HL-60/S4 treated with retinoic acid at 250 ng/mL for 4 days and 3 days (cell line): ENCODE data around the gene NEMP1.
"Not testable (repeated sequence)": the region's sequence is repeated elsewhere in the genome, so short reads cannot be mapped to it uniquely, and the experiment has no call there.

Experiments
- in situ Hi-C: fragments of 300-500 bp; cut with MboI; formaldehyde crosslinking; loops from 2 replicates; pipeline ENCODE4 v1.7.0; 2022; ENCODE audit warnings: low sequenced_read_pairs

Gene NEMP1

DNA sequence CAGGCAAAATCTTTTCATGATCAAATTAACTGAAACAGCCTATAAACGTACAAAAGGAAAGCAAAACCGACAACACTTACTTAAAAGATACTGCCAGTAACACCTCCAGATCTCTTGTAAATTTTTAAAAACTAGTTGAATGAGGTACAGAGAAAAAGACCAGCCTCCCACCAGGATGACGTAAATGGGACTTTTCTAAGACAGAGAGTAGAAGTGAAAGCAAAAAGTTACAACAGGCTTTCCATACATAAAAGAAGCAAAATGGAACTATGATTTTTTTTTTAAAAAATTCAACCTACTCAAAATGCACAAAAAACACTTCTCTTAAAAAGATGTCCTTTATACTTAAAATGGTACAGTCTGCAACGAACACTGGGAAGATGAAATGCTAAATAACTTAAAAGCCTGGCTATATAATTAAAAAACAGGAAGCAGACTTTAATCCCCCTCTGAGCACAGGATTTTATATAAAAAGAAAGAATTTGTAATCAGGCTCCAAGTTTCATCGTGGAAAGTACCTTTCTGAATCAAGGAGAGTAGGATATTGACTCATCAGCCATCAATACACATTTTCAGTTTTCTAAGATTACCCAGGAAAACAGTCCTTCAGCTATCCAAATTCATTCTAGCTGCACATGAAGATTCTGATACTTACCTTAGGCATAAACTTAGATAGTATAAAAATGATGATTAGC lies 14.5 kb downstream of the NEMP1 start:
- in situ Hi-C loops: no loop called here

DNA sequence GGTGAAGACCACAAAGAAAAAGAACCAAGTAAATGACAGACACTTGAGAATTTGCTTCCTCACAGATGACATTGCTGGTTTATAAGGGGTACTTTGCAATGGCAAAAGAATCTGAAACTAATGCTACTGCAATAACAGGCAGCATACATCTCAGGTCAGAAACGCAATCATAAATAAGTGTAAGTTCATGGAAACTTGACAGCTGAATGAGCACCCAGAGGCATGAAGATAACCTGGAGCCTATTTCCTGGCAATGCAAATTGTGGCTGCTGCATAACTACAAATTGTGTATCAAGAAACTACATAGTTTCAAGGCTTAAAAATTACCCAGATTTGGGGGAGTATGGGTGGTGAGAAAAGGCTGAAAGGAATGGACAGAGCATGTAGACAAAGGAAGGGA lies 20.1 kb downstream of the NEMP1 start:
- in situ Hi-C loops: no loop called here

DNA sequence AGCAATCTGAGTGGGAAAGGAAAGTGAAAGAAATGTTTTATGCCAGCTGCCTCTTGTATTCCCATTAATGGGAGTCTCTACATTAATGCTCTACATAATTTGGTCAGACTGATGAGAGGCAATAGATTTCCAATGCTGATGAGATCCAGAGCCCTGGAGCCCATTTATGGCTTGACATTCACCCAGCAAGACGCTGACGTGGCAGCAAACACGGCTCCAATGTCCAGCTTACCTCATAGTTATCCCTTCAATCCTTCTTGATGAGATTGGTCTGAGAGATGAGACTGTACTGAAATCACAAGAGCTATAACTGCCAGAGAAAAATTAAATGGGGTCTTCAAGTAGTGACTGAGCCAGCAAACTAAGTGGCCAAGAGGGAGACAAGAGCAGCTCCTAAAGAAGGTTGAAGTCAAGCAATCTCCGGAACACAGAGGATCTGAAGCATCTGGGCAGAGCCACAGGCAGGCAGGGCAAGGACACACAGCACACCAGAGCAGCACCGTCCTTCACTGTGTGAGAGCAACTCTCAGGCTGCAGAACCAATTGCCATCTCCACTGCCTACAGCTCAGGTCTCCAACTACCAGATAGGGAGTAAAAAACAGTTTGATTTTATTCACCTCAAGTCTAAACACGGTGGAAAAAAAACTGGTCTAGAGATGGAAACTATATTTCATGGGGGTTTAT lies 21.4 kb downstream of the NEMP1 start:
- in situ Hi-C loops: no loop called here

DNA sequence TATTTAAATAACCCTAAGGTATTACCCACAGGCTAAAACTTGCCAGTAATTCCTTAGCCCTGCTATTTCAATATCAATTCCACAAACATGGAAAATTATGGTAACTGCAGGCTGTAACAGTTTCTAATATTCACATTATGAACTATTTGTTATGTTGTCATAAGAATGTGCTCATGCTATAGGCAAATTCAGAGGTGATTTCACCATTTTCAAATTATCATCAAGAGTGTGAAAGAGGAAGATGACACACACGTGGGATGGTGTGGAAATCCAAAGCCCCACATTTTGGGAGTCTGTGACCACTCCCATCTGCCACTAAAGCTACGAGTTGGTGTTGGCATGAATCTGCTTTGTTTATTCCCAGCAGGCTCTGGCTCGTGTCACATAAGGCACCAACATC lies 22.8 kb downstream of the NEMP1 start:
- in situ Hi-C loops: no loop called here

DNA sequence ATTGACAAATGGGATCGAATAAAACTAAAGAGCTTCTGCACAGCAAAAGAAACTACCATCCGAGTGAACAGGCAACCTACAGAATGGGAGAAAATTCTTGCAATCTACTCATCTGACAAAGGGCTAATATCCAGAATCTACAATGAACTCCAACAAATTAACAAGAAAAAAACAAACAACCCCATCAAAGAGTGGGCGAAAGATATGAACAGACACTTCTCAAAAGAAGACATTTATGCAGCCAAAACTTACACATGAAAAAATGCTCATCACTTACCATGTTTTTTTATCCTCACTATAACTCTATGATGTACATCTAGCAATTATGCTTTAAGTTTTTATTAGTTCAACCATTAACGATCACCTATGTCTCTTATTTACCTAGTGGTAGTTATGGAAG lies 24.7 kb downstream of the NEMP1 start:
- in situ Hi-C loops: not testable (repeated sequence)

DNA sequence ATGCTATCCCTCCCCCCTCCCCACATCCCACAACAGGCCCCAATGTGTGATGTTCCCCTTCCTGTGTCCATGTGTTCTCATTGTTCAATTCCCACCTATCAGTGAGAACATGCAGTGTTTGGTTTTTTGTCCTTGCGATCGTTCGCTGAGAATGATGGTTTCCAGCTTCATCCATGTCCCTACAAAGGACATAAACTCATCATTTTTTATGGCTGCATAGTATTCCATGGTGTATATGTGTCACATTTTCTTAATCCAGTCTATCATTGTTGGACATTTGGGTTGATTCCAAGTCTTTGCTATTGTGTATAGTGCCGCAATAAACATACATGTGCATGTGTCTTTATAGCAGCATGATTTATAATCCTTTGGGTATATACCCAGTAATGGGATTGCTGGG lies 25.4 kb downstream of the NEMP1 start:
- in situ Hi-C loops: not testable (repeated sequence)

DNA sequence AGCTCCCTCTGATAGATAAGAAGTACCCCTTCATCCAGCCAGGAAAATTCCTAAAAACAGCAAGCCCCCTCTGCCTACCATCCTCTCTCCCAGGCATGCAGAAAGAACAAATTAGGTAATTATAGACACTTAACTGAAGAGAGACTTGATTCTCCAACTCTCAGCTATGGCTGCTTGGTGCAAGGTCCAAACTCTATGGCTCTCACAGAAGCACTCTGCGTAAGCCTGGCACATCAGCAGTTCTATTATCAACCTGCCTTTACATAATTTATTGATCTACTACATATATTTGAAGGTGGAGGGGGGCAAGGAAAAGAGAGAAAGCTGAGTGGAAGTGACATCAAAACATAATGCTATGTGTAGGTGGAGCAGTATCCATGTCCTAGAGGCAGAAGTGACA lies 27.6 kb downstream of the NEMP1 start:
- in situ Hi-C loops: no loop called here

DNA sequence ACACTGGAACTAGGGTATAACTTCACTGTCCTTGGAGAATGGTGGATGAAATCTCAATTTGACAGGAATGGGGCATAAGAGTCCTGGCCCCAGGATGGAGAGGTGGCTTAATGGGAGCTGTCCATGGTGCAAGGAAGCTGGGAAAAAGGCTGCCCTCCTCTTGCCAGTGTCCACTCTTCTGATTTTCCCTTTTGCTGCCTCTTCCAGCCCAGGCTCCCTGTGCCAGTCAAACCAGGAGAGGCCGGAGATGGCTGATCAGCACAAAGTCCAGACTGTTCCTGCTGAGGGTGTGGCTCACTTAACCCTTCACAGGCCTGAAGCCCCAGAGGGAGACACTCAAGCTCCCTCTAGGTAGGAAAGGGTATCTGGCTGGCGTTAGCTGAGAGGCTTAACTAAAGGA lies 28.7 kb downstream of the NEMP1 start, which contains the start of gene MYO1A:
MYO1A (minus strand) TSS at position 240 of the 400 bp plus-strand sequence. CDS start 1,806 bp downstream, outside the sequence.
- in situ Hi-C loops: no loop called here

DNA sequence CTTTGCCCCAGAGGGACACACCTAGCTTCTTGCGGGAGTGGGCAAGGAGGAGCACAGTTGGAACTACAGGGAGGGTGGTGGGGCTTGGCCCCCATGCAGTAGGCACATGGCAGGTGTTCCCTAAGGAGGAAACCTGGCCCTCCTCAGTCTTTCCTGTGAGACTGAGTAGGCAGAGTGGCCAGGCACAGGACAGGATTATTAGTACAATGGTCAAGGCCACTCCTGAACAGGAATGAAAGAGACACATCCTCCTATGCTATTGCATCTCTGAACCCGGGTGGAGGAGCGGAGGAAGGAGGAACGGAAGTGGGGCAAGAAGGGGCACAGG lies 29.5 kb downstream of the NEMP1 start:
- in situ Hi-C loops: no loop called here

DNA sequence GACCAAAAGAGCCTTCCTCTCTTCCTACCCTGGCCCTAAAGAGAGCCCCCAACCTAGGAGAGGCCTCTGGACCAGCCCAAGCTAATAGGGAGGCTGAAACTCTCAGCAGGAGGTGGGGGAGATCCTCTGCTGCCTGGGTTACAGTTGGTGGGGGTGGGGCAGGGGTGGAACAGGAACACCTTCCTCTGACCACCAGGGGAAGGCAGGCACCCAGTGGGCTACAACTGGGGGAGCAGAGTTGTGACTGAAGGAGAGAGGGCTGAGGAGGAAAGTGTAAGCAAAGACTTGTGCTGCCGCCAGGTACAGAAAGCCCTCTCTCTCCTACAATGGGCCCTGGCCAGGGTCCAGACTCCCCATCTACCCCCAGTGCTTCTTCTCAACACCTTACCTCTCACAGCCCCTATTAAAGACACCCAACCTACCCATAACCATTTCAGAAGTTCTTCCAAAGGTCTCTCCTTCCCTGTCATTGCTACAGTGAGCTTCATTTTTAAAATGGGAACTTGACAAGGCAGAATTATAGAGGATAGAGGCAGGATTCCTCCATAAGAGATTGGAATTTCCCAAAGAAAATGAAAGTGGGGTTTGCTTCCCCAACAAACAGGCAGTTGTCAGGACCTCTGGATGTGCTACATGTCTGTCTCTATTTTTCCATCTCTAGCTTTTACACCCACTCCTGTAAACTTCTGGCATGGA lies 30.0 kb downstream of the NEMP1 start:
- in situ Hi-C loops: no loop called here

DNA sequence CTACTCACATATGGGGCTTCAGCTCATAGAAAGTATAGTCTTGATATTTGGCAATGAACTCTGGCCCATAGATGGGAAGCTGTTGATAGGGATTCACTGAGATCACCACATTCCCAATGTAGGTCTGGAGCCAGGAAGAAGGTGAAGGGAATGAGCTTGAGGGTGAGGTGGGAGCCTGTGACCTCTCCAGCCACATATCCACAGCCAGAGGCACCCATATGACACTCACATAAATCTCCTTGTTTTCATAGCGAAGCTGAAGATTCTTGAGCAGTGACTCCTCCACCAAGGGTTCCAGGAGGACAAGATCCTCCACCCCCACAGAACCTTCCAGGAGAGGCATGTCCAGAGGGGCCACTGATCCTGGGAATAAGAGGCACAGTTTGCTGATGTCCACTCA lies 30.6 kb downstream of the NEMP1 start:
- in situ Hi-C loops: no loop called here

DNA sequence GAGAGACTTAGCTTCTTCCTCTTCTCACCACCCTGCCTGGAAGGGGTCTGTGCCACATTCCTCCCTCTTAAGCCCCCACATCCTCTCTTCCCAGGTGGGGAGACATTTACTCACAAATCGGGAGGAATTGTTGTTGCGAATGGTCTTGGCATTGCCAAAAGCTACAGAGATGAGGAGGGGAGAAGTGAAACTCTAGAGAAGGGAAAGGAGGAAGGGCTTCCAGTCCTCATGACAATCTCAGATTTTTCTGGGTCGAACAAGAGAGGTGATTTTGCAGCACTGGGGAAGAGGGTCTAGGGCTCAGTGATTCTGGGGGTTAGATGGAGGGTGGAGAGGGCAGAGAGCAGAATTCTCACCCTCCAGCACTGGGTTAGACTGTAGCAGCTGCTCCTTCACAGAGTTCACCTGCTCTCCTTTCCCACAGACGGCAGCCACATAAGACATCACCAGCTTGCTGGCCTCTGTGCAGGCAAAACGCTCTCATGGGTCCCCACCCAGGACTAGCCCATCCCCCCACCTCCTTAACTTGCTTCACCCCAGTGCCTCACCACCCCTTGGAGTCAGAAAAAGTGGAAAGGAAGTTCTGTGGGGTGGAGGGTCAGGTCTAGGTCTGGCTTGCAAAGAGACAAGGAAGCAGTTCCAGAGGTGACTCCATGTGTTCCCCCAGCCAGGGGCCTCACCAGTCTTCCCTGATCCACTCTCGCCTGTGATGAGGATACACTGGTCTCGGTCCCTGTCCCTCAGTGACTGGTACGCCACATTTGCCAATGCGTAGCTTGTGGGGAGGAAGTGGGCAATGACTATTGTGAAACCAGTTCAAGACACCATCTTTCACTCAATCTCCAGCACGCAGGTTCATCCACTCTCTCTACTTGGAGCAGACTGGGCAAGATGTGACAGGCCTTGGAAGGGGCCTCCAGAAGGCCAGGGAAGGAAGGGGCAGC lies 31.4 kb downstream of the NEMP1 start:
- in situ Hi-C loops: no loop called here

DNA sequence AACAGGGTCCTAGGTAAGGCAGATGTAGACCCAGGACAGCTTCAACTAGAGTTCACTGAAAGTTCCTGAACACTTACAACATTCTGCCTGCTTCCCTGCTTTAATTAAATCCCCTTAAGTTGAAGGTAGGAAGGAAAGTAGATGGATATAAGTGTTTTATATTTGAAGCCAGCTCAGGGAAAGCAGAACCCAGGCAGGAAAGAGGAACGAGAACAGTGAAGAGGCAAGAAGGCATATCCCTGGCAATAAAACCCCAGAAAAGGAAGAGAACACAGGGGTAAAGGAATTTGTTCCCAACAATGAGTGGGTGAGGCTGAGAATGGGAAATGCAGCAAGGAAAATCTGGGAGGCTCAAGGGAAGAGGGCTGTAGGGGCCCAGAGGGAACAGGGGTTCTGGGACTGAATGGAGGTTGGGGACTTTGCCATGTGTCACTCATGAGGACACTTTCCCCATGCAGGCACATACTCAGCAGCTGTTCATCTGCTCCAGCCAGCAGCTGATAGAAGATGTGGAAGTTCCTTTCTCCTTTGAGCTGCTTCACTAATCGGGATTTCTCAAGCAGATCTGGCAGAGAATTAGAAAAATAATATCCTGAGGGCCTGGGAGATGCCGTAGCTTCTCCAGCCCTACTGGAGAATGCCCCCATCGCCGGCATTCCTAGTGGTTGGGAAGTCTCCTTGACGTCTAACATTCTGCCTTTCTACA lies 32.4 kb downstream of the NEMP1 start:
- in situ Hi-C loops: no loop called here

DNA sequence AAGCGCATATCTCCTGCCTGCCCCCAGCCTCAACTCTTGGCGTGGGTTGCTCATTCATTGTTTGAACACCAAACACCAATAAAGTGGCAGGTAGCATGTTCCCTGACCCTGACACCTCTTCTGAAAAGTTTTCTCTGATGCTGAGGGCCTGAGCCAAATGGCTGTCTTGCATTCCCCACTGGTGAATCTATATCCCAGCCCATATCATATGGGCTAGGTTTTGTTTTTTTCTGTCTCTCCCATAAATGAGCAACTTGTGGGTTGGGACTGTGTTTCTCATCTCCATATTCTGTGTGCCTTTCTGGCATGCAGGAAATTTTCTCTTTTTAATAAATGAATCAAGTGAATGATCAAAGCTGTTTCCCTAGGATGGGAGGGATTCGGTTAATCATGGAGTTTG lies 33.7 kb downstream of the NEMP1 start:
- in situ Hi-C loops: no loop called here

DNA sequence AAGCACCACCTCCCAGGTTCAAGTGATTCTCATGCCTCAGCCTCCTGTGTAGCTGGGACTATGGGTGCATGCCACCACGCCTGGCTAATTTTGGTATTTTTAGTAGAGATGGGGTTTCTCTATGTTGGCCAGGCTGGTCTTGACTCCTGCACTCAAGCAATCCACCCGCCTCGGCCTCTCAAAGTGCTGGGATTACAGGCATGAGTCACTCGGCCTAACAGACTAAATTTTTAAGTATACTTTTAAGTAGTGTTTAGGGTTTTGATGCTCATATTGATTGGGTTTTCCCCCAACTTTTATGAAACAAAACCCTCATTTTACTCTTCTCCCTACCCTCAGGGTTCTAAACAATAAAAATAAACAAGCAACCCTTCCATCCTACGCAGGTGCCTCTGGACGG lies 34.1 kb downstream of the NEMP1 start:
- in situ Hi-C loops: no loop called here

DNA sequence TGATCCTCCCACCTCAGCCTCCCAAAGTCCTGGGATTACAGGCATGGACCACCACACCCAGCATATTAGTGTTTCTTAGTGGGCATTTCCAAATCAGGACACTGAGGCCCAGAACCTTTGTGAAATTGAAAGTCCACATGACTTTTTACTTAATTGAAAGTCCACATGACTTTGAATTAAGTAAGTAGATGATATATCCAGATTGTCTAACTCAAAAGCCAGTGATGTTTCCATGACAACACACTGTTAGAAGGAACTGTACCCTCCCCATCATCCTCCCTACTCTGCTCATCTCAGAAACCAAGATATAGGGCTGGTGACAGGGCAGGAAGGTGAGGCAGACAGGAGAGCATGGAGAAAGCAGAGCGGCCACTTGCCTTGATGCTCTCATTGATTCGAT lies 35.9 kb downstream of the NEMP1 start:
- in situ Hi-C loops: no loop called here

DNA sequence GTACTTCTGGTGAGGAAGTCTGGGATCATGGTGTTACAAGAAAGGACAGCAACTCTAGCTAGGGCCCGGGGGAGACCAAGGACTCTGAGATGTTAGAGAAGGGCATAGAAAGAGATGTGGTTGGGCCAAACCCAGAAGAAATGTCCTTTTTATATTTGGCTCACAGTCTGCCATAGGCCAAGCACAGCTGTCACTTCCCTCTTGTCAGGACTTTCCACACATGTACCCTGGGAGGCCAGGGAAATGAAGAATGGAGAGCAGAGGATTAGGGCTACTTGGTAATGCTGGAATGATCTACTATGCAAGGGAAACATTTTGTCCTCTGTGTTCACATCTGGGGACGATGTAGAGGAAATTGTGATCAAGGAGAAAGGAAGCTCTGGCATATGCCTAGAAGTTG lies 37.8 kb downstream of the NEMP1 start:
- in situ Hi-C loops: no loop called here

DNA sequence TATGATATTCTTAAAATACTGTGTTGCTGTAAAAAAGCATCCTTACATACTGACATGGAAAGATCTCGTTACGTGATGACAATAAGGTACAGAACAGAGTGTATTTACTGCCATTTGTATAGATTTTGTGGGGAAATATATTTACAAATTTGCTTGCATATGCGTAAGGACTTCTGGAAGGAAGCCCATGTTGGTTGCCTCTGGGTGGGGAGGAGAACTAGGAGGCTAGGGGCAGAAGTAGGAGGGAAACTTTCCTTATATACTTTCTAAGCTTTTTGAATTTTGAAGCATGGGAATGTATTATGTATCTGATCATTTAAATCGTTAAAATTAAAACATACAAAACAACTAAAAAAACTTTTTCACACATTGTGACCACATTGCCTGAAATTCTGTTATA lies 38.4 kb downstream of the NEMP1 start:
- in situ Hi-C loops: no loop called here

DNA sequence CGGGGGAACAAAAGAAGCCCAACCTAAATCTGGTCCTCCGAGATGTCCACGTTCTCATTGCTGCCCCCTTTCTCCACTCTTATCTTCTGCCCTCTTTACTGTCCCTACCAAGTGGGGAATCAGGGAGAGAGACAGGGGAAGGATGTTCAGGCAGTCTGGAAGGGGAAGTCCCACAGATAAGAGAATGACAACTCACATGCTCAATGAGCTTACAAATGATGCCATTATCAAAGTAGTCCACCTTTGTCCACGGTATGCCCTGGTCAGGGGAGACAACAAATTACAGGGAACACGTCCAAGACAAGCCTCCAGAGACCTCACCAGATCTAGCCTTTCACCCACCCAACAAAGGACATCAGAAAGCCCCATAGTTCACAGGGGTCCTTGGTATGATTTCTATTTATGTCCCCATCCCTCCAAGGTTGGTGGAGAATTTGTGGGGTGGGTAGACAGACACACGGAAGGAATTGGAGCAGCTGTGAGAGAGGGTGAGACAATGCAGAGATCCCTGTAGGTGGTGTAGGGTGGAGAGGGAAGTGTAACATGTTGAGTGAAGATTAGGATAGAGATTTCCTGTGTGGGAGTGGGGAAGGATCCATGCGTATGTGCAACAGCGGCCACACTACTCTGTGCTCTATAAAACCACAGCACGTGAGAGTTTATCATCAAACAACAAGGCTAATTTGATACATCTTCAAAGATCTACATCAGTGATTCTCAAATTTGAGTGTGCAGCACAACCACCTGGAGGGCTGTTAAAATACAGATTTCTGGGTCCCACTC lies 39.4 kb downstream of the NEMP1 start:
- in situ Hi-C loops: no loop called here

DNA sequence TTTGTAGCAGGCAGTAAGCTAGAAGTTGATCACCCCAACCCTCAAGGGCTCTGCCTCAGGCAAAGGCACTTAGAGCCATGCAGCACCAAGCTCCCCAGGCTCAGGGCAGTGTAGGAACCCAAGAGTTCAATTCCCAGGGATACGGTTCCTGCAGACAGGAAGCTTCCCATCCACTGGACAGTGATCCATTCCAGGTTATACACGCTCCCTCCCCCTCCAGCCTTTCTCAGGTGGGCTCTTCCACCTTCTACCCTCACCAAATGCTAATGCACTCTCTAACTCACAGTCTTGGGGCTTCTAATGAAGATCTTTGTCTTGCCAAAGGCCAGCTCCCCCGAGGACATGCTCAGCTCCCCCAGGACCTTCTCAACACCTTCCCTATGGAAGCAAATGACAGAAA lies 41.3 kb downstream of the NEMP1 start:
- in situ Hi-C loops: no loop called here
